ENCODE measurements around the gene PLBD1. TPM values are rescaled to one million over a fixed set of nuclear protein-coding genes. Genes with fewer than 3 reads are reported as not detected.
A peak's percentile ranks its signal among the peaks of the same experiment; 100 is the strongest.

The PLBD1 gene
- total RNA-seq, 1 donor: 4.7 TPM

DNA sequence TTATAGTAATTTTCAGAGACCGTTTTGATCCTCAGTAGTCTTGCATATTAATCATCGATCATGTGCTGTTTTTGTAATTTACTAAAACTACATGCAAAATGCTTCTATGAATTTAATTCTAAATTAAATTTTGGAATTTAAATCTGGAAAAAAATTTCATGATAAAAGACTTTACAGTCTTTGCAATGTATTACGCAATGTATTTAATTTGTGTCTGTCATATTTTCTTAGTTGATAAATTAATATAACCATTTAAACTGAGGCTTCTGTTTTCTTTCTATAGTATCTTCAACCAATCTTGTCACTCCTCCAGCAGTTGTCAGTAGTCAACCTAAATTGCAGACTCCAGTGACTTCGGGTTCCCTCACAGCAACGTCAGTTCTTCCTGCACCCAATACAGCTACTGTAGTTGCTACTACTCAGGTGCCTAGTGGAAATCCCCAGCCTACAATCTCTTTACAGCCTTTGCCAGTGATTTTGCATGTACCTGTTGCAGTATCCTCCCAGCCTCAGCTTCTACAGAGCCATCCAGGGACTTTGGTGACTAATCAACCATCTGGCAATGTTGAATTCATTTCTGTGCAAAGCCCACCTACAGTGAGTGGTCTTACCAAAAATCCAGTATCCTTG is 107.4 kb downstream of the PLBD1 start:
- Histone ChIP-seq H3K27ac (ENCODE audit: low read depth, low read length) (no peak overlapping the region), H3K9me3 (ENCODE audit: low read depth, low read length) (no peaks in the 10 kb centered on the region), H3K79me2 (ENCODE audit: insufficient read depth, low read length) (peaks cover 24% of the 10 kb centered on the region), H3K4me1 (ENCODE audit: insufficient read depth, low read length) (no peaks in the 10 kb centered on the region), H2AFZ (ENCODE audit: low read length) (no peak overlapping the region), H3K27me3 (ENCODE audit: insufficient read depth, low read length) (no peaks in the 10 kb centered on the region), H3K4me3 (ENCODE audit: insufficient read depth, low read length) (no peak overlapping the region), H4K20me1 (ENCODE audit: insufficient read depth, low read length) (no peaks in the 10 kb centered on the region), H3K36me3 (ENCODE audit: insufficient read depth, low read length) (peaks cover 45% of the 10 kb centered on the region), H3K4me2 (ENCODE audit: insufficient read depth, low read length) (no peak overlapping the region)
- DNase-seq (ENCODE audit: insufficient read length, low spot score, missing footprints): no peak
- TF ChIP-seq, protein P1, sequence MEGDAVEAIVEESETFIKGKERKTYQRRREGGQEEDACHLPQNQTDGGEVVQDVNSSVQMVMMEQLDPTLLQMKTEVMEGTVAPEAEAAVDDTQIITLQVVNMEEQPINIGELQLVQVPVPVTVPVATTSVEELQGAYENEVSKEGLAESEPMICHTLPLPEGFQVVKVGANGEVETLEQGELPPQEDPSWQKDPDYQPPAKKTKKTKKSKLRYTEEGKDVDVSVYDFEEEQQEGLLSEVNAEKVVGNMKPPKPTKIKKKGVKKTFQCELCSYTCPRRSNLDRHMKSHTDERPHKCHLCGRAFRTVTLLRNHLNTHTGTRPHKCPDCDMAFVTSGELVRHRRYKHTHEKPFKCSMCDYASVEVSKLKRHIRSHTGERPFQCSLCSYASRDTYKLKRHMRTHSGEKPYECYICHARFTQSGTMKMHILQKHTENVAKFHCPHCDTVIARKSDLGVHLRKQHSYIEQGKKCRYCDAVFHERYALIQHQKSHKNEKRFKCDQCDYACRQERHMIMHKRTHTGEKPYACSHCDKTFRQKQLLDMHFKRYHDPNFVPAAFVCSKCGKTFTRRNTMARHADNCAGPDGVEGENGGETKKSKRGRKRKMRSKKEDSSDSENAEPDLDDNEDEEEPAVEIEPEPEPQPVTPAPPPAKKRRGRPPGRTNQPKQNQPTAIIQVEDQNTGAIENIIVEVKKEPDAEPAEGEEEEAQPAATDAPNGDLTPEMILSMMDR (IDR thresholded peaks at IDR 0.05; ENCODE audit: extremely low read depth, low read depth, low read length): no peak

DNA sequence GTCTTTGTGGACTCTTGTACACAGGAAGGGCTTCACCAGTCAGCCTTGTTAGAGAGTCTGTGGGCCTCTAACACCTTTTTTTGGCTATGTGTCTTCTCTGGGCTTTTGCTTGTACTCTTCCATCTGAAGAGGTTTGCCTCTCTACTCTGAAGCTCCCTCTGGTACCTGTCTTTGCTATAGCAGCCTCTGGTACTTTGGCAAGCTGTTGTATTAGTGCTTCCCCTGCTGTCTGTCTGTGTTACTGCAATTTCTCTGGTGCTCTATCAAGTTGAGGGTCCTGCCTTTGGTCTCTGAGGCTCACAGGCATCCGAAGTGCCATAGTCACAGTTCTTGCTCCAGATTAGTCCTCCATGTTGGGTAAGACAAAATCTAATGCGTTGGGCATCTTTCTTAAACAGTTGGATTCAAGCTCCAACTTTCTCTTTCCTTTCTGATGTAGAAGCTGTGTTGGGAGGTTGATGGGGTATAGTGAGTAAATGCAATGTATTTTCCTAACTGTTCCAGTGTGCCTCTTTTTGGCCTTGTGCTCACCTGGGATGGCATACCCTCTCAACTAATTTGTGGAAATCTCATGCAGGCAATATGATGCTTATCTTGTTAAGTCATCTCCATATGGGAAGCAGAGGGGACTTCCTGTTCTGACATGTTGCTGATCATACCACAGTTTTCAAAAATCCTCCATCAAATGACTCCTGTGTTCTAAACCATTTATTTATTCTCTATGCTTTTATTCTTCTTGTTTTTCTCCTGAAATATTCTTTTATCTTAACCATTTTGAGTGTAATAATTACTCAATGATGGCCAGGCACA is 113.4 kb downstream of the PLBD1 start:
- Histone ChIP-seq H3K79me2 (ENCODE audit: insufficient read depth, low read length) (peaks cover 41% of the 10 kb centered on the region), H4K20me1 (ENCODE audit: insufficient read depth, low read length) (no peaks in the 10 kb centered on the region), H2AFZ (ENCODE audit: low read length) (no peak overlapping the region), H3K36me3 (ENCODE audit: insufficient read depth, low read length) (peaks cover 36% of the 10 kb centered on the region), H3K9me3 (ENCODE audit: low read depth, low read length) (no peaks in the 10 kb centered on the region), H3K27me3 (ENCODE audit: insufficient read depth, low read length) (no peaks in the 10 kb centered on the region), H3K27ac (ENCODE audit: low read depth, low read length) (no peak overlapping the region), H3K4me1 (ENCODE audit: insufficient read depth, low read length) (no peaks in the 10 kb centered on the region), H3K4me3 (ENCODE audit: insufficient read depth, low read length) (no peak overlapping the region), H3K4me2 (ENCODE audit: insufficient read depth, low read length) (no peak overlapping the region)
- peak; percentile 46 for DNase-seq (ENCODE audit: insufficient read length, low spot score, missing footprints)
- TF ChIP-seq, protein P1 (IDR thresholded peaks at IDR 0.05; ENCODE audit: extremely low read depth, low read depth, low read length): peak; percentile 67

Small RNA genes within 50 kb of the gene (small RNA-seq; reads per million reads assigned to genes)
- gene RN7SKP134: not detected

Other genes starting within 250 kb of the PLBD1 start
- 29.3 and 32.7 TPM in 2 replicates for gene ATF7IP, start 202.2 kb downstream of the PLBD1 start, total RNA-seq
- not detected in 2 replicates for gene GUCY2C, start 128.7 kb upstream of the PLBD1 start, total RNA-seq
- 10.3 and 19.5 TPM in 2 replicates for gene WBP11, start 235.6 kb upstream of the PLBD1 start, total RNA-seq
- gene C12orf60, start 235.8 kb upstream of the PLBD1 start, total RNA-seq: 0.59 and 0.72 TPM in 2 replicates
- gene SMCO3, start 246.3 kb upstream of the PLBD1 start, total RNA-seq: under 0.01 TPM in 1 of 2 replicates, not detected in the other

All from osteoblast (primary cell).